Frontal cortex (tissue), 4 donors: ENCODE results near the gene SLC29A4. TPM values are rescaled to one million over a fixed set of nuclear protein-coding genes. Genes with fewer than 3 reads are reported as not detected.
"Not testable (repeated sequence)": the region's sequence is repeated elsewhere in the genome, so short reads cannot be mapped to it uniquely, and the experiment has no call there.

ENCODE experiments used
- DNase-seq, 2 donors: peaks; one replicate each; pipeline ENCODE4 v3.0.0; 2012; ENCODE audit warnings: low spot score in 2 of 2
- FAIRE-seq: peaks from 2 replicates; lab custom pipeline; 2012; peaks lifted over from hg19 to GRCh38; lab: Jason Lieb, UNC
- total RNA-seq: library from RNA; depleted of rRNA; stranded (reverse); fragments of >200 nt; gene quantifications from one replicate; pipeline ENCODE4 v1.2.3, GENCODE V29; 2014
- donor health status: control.
- donor health status: control.
- donor health status: control.

SLC29A4 gene
- total RNA-seq: 14.7 TPM

GRCh38 chr7:5282543-5283316 is at the start of gene SLC29A4:
TSS of gene SLC29A4 (plus strand) at chr7:5282943. CDS start at chr7:5287817, 4,874 bp downstream.
- peak; percentile 61 to 69 for DNase-seq
- no peak for FAIRE-seq

- FAIRE-seq (no peak), DNase-seq (no peak)
These were observed 47.6 kb upstream of the SLC29A4 start for GRCh38 chr7:5234852-5235831.

GRCh38 chr7:5237286-5237685 is 45.5 kb upstream of the SLC29A4 start:
- FAIRE-seq (no peak), DNase-seq (peak; percentile 48 to 60)

GRCh38 chr7:5238500-5238899 is 44.2 kb upstream of the SLC29A4 start:
- FAIRE-seq: no peak
- no peak for DNase-seq

- FAIRE-seq: no peak
- no peak for DNase-seq
These were observed 39.5 kb upstream of the SLC29A4 start for GRCh38 chr7:5243261-5243660.

GRCh38 chr7:5248201-5248885 is 34.4 kb upstream of the SLC29A4 start:
- FAIRE-seq: no peak
- DNase-seq: no peak

GRCh38 chr7:5250787-5251186 is 32.0 kb upstream of the SLC29A4 start:
- not testable (repeated sequence) for FAIRE-seq

GRCh38 chr7:5253529-5253928 is 29.2 kb upstream of the SLC29A4 start:
- FAIRE-seq, DNase-seq: not testable (repeated sequence)

More at GRCh38 chr7:5250787-5251186, 32.0 kb upstream of the SLC29A4 start:
- not testable (repeated sequence) for DNase-seq

GRCh38 chr7:5254371-5254770 is 28.4 kb upstream of the SLC29A4 start:
- not testable (repeated sequence) for DNase-seq, FAIRE-seq

GRCh38 chr7:5255832-5256231 is 26.9 kb upstream of the SLC29A4 start:
- no peak for FAIRE-seq
- no peak for DNase-seq

- not testable (repeated sequence) for FAIRE-seq, DNase-seq
These were observed 22.1 kb upstream of the SLC29A4 start for GRCh38 chr7:5260530-5261068.

- DNase-seq, FAIRE-seq: not testable (repeated sequence)
These were observed 19.7 kb upstream of the SLC29A4 start for GRCh38 chr7:5263066-5263465.

- DNase-seq: no peak
- no peak for FAIRE-seq
These were observed 17.2 kb upstream of the SLC29A4 start for GRCh38 chr7:5265320-5266190.

- no peak for FAIRE-seq
- DNase-seq: no peak
These were observed 16.3 kb upstream of the SLC29A4 start for GRCh38 chr7:5266191-5267028.

- not testable (repeated sequence) for FAIRE-seq, DNase-seq
These were observed 14.9 kb upstream of the SLC29A4 start for GRCh38 chr7:5267829-5268228.

GRCh38 chr7:5269992-5270657 is 12.6 kb upstream of the SLC29A4 start:
- DNase-seq, FAIRE-seq: not testable (repeated sequence)

- DNase-seq: no peak
- FAIRE-seq: no peak
These were observed 12.0 kb upstream of the SLC29A4 start for GRCh38 chr7:5270788-5271187.
